H1 (cell line): ENCODE measurements around the gene RHOH. TPM values are rescaled to one million over a fixed set of nuclear protein-coding genes. Genes with fewer than 3 reads are reported as not detected.

Experiments used
- RAD21 ChIP-seq, 2 experiments: IDR thresholded peaks in 1 of 2; conservative IDR thresholded peaks in 1 of 2; 2 replicates each; pipeline ENCODE4 v1.6.1; 2011; ENCODE audit warnings: low read depth in 2 of 2, low read length in 2 of 2, improper control_type of control experiment in 1 of 2, inconsistent platforms in 1 of 2, mild to moderate bottlenecking in 1 of 2, moderate library complexity in 1 of 2
- polyA plus RNA-seq, 7 experiments: library from polyadenylated mRNA; depleted of rRNA in 3 of 7; stranded (reverse) in 5 of 7; unstranded in 2 of 7; fragments of >200 nt in 5 of 7; fragments of 200-250 nt in 2 of 7; gene quantifications; 1 replicate in 5 of 7; 2 replicates in 1 of 7; 4 replicates in 1 of 7; pipeline versions ENCODE4 v1.2.1 to v1.2.3, GENCODE V29; 2011 to 2013; ENCODE audit warnings: missing spikeins in 2 of 7, mixed read lengths in 2 of 7
- total RNA-seq: library from RNA; stranded (reverse); fragmentation: NEBNext Ultra II Directional; extraction: Animal tissue kit (Norgen Biotek cat#: 25700); gene quantifications from 2 replicates; pipeline ENCODE4 v1.2.1, GENCODE V29; 2021
- TF ChIP-seq, protein P1 (sequence below): fragments of 300-600 bp; sonication (generic); IDR thresholded peaks from 2 replicates; pipeline ENCODE4 v1.7.1; 2012; ENCODE audit warnings: low read length, moderate library complexity, mild to moderate bottlenecking, inconsistent platforms; ENCODE audit not compliant: insufficient replicate concordance
- TF ChIP-seq, protein P2 (sequence below), 3 experiments: IDR thresholded peaks; 1 replicate in 2 of 3; 2 replicates in 1 of 3; pipeline versions ENCODE4 v1.5.1 to v1.6.1; 2011; ENCODE audit warnings: low read length in 3 of 3, mild to moderate bottlenecking in 3 of 3, inconsistent platforms in 2 of 3, low read depth in 1 of 3, moderate library complexity in 1 of 3; ENCODE audit not compliant: insufficient read depth in 1 of 3; ENCODE audit errors: control extremely low read depth in 1 of 3

The RHOH gene
- total and polyA plus RNA-seq, 2 of the 8 experiments (the other 6 are each of a cell fraction or from before 2014, with no cell fraction given): 5.9 to 6.9 TPM

DNA sequence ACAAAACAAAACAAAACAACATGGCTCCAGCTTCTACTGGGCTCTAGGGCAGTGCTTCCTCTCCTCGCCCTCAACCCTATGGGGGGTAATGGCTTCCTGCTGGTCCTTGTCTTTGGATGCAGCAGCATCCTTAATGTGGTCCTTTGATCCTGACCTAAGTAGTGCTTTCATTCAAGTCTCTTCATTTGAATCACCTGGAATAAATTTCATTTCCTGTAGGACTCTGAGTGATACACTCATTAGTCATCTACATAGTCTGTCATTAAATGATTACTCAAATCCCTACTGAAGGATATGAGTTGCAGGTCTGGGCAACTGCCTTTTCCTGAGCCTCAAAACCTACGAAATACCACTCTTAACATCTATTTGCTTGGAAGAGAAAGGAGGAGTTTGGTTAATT lies 54.5 kb downstream of the RHOH start (continued):
- TF ChIP-seq, protein P1, sequence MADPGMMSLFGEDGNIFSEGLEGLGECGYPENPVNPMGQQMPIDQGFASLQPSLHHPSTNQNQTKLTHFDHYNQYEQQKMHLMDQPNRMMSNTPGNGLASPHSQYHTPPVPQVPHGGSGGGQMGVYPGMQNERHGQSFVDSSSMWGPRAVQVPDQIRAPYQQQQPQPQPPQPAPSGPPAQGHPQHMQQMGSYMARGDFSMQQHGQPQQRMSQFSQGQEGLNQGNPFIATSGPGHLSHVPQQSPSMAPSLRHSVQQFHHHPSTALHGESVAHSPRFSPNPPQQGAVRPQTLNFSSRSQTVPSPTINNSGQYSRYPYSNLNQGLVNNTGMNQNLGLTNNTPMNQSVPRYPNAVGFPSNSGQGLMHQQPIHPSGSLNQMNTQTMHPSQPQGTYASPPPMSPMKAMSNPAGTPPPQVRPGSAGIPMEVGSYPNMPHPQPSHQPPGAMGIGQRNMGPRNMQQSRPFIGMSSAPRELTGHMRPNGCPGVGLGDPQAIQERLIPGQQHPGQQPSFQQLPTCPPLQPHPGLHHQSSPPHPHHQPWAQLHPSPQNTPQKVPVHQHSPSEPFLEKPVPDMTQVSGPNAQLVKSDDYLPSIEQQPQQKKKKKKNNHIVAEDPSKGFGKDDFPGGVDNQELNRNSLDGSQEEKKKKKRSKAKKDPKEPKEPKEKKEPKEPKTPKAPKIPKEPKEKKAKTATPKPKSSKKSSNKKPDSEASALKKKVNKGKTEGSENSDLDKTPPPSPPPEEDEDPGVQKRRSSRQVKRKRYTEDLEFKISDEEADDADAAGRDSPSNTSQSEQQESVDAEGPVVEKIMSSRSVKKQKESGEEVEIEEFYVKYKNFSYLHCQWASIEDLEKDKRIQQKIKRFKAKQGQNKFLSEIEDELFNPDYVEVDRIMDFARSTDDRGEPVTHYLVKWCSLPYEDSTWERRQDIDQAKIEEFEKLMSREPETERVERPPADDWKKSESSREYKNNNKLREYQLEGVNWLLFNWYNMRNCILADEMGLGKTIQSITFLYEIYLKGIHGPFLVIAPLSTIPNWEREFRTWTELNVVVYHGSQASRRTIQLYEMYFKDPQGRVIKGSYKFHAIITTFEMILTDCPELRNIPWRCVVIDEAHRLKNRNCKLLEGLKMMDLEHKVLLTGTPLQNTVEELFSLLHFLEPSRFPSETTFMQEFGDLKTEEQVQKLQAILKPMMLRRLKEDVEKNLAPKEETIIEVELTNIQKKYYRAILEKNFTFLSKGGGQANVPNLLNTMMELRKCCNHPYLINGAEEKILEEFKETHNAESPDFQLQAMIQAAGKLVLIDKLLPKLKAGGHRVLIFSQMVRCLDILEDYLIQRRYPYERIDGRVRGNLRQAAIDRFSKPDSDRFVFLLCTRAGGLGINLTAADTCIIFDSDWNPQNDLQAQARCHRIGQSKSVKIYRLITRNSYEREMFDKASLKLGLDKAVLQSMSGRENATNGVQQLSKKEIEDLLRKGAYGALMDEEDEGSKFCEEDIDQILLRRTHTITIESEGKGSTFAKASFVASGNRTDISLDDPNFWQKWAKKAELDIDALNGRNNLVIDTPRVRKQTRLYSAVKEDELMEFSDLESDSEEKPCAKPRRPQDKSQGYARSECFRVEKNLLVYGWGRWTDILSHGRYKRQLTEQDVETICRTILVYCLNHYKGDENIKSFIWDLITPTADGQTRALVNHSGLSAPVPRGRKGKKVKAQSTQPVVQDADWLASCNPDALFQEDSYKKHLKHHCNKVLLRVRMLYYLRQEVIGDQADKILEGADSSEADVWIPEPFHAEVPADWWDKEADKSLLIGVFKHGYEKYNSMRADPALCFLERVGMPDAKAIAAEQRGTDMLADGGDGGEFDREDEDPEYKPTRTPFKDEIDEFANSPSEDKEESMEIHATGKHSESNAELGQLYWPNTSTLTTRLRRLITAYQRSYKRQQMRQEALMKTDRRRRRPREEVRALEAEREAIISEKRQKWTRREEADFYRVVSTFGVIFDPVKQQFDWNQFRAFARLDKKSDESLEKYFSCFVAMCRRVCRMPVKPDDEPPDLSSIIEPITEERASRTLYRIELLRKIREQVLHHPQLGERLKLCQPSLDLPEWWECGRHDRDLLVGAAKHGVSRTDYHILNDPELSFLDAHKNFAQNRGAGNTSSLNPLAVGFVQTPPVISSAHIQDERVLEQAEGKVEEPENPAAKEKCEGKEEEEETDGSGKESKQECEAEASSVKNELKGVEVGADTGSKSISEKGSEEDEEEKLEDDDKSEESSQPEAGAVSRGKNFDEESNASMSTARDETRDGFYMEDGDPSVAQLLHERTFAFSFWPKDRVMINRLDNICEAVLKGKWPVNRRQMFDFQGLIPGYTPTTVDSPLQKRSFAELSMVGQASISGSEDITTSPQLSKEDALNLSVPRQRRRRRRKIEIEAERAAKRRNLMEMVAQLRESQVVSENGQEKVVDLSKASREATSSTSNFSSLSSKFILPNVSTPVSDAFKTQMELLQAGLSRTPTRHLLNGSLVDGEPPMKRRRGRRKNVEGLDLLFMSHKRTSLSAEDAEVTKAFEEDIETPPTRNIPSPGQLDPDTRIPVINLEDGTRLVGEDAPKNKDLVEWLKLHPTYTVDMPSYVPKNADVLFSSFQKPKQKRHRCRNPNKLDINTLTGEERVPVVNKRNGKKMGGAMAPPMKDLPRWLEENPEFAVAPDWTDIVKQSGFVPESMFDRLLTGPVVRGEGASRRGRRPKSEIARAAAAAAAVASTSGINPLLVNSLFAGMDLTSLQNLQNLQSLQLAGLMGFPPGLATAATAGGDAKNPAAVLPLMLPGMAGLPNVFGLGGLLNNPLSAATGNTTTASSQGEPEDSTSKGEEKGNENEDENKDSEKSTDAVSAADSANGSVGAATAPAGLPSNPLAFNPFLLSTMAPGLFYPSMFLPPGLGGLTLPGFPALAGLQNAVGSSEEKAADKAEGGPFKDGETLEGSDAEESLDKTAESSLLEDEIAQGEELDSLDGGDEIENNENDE: no peak
- TF ChIP-seq RAD21 (IDR thresholded peaks at IDR 0.05 in 1 of 2, conservative IDR thresholded peaks at IDR 0.05 in 1 of 2; ENCODE audit: low read depth in 2 of 2, low read length in 2 of 2): no peak
- TF ChIP-seq, protein P2, sequence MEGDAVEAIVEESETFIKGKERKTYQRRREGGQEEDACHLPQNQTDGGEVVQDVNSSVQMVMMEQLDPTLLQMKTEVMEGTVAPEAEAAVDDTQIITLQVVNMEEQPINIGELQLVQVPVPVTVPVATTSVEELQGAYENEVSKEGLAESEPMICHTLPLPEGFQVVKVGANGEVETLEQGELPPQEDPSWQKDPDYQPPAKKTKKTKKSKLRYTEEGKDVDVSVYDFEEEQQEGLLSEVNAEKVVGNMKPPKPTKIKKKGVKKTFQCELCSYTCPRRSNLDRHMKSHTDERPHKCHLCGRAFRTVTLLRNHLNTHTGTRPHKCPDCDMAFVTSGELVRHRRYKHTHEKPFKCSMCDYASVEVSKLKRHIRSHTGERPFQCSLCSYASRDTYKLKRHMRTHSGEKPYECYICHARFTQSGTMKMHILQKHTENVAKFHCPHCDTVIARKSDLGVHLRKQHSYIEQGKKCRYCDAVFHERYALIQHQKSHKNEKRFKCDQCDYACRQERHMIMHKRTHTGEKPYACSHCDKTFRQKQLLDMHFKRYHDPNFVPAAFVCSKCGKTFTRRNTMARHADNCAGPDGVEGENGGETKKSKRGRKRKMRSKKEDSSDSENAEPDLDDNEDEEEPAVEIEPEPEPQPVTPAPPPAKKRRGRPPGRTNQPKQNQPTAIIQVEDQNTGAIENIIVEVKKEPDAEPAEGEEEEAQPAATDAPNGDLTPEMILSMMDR (IDR thresholded peaks at IDR 0.05; ENCODE audit: control extremely low read depth in 1 of 3, insufficient read depth in 1 of 3, low read depth in 1 of 3, low read length in 3 of 3): no peak
